ENCODE data around the gene LEFTY1.

The LEFTY1 gene

DNA sequence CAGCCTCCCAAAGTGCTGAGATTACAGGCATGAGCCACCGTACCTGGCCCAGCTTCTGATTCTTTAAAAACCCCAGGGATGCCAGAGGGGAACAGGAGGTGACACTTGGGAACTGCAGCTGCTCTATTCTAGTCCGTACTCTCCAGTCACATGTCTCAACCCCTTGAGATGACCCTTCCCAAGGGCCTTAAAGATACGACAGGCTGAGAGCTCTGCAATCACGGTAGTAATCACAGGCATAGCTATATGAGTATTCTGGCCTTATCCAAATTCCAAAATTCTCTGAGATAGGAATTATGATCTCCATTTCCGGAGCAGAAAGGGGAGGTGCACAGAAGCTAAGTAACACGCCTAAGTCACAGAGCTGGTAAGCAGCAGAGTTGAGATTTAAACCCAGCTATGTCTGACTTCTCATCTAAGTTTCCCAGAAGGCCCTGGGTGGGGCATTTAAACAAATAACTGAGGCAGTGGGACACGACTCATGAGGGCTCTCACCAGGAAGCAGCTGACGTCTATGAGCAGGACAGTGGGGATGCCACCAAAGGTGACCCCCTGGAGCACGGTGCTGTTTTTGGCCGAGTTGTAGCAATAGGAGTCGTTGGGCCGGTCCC, 11.9 kb downstream of the LEFTY1 start:
- no peak for FAIRE-seq
- DNase-seq (ENCODE audit: extremely low spot score, insufficient read length, low read depth): no peak

DNA sequence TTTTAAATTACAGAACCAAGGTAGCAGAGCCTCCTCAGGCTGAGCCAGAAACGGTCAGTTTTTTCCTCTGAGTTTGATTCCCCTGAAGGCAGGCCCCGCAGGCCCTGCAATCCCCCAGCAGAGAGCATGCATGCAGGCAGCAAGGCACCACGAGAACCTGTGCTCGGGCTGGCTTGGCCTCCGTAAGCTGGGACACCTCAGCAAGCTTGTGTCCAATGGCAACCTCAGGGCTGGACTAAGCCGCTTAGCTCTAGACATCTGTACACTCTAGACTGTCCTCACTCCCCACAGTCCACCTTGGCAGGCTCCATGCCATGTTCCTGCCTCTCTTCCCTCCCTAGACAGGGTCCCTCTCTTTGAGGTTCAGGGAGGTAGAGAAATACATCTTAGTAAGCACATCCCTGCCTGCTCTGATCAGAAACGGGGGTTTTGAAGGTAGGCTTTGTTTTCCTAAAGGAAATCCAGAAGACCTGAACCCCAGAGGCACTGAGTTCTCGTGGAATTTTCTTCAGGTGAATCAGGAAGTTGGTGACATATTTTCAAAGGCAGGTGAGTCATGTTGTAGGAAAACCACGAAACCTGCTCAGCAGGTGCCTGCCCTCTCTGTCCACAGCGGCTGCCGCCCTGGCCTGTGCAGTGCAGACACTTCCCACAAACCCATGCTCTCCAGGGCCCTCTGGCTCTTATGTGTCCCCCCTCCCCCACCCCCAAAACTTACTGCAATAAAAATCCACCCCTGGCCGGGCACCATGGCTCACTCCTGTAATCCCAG, 13.7 kb downstream of the LEFTY1 start:
- no peak for FAIRE-seq
- DNase-seq (ENCODE audit: extremely low spot score, insufficient read length, low read depth): no peak

DNA sequence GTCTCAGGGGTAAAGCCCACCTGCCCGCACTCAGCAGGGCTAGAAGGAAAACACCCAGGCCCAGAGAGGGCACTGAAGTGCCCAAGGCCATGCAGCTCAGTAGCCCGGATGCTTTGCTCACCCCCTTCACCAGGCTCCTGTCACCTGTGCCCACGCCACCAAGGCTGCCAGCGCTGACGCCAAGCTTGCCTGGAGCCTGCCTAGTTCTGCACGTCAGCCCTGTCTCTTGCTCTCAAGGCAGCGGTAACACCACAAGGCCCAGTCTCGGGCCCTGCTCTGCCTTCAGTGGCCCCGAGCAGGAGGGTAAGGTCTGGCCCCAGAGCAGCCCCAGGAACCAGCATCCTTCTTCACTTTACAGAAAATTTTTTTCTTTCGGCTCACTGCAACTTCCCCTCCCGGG, 14.5 kb downstream of the LEFTY1 start:
- DNase-seq (ENCODE audit: extremely low spot score, insufficient read length, low read depth): no peak
- no peak for FAIRE-seq

DNA sequence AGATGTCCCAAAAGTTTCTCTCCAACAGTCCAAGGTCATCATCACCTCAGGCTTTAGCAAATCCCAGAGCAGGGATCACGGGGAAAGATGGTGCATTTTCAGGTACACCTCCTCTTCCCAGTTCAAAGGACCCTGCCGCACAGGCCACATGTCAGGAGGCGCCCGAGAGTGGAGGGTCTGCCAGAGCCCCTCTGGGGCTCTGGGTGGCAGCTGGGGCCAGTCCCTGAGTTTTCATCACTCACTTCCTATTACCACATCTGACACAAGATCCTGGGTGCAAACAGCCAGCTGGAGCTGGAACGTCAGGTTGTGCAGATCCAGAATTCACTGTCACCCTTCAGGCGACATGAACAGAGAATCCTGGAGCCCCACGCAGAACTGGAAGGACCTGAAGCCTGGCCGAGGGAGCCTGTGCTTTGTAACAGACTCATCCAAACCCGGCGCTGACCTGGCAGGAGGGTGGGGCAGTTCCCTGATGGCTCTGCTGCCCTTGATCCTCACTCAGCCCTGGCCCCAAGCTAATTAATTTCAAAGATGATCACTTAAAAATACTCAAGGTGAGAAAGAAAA, 15.6 kb downstream of the LEFTY1 start:
- DNase-seq (ENCODE audit: extremely low spot score, insufficient read length, low read depth): no peak
- FAIRE-seq: no peak

DNA sequence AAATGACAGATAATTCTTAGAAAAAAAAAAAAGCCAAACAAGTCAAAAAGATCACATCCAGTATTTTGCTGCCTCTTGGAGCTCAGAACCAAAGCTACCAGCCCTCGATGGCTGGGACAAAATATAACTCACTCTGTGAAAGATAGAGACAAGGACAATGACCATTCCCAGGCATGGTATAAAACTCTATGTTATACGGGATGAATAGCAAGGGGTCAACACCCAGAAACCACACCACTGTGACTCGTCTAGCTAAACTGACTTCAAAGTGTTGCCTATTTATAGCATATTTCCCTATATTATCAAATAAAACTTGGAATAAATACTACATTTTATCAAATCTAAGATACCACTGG, 16.9 kb downstream of the LEFTY1 start:
- no peak for FAIRE-seq
- DNase-seq (ENCODE audit: extremely low spot score, insufficient read length, low read depth): no peak

DNA sequence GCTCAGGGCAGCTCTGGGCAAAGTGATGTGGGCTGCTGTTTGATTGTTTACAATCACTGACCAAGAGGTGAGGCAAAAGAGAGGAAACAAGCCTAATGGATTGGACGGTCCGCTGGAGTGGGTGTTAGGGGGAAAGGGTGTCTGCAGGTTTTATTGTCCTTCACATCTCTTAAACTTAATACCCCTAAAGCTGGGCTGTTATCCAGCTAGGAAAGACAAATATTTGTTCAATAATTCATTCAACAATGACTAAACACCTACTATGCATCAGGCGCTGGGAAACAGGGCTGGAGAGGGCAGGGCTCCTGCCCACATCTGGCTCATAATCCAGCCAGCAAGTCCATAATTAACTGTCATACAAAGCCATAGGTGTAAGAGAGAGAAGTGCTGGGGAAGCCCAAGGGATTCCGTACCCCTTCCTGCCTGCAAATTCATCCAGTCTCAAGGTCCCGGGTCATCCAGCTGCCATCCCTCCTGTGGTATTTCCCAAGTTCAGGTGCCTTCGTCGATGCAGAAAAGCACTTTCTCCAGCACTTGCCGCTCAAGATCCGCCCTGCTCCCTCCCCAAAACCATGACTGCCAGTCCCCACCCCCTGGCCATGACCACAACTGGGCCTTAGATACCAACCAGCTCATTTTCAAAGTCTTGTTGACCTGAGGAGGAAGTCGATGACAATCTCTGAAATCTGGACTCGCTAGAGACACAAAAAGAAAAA, 17.4 kb downstream of the LEFTY1 start:
- DNase-seq (ENCODE audit: extremely low spot score, insufficient read length, low read depth): no peak
- no peak for FAIRE-seq

DNA sequence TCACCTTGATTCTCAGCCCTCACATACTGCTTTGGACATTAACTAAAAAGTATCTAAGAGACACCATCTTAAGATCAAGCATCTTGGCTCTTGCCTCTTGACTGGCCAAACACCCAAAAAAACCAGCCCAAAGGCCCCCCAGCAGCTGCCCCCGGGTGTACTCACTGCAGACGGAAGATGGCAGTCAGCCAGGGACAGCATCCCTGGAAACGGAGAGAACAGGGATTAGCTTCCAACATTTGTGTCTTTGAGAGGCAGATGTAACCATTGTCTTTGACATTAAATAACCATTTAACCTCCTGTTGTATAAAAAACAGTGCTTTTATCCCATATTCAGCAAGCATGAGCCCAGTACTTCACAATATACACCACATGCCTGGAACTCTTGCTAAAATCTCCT, 18.0 kb downstream of the LEFTY1 start:
- no peak for DNase-seq (ENCODE audit: extremely low spot score, insufficient read length, low read depth)
- no peak for FAIRE-seq

DNA sequence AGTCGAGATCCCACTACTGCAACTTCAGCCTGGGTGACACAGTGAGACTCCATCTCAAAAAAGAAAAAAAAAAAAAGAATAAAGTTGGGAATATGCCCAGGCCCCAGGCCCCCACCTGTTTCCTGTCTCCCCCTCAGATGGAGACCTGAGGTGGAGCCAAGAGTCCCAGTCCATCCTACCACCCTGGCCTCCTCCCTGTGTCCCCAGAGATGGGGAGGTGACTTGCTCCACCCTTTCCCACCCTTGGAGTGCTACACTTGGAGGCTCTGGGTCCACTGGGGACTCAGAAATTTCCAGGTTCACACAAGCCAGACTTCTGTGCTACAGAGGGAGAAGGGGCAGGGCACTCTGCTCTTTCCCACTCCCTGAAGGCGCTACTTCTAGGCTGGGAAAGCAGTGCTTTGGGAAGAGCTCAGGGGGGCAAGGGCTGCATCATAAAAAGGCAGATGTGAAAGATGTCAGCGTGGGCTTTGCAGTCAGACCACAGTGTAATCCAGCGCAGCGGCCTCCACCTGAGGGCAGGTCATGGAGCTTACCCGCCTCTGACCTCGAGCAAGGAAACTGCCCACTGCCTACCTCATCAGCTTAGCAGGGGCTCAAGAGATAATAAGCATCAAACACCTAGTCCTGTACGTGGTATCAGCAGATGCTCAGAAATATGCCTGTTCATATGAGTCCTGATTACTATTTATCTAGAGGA, 20.2 kb downstream of the LEFTY1 start:
- DNase-seq (ENCODE audit: extremely low spot score, insufficient read length, low read depth) (no peak), FAIRE-seq (no peak)

DNA sequence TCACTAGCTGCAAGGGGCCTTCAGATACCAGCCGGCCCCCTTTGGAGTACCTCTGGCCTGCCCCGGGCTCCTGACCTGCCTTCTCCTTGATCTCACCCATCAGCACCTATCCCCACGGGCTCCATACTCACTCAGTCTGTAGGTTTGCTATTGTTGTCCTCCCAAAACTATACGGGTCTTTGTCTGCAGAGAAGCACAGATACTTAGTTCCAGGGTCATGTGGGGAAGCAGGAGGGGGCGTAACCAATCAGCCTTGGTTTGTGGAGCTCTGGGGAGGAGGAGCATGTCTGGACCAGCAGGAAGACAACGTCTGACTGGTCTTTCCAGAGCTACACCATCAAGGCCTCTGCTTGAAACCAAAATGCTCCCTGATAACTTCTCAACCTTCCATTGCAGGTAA, 22.0 kb downstream of the LEFTY1 start:
- no peak for FAIRE-seq
- DNase-seq (ENCODE audit: extremely low spot score, insufficient read length, low read depth): no peak

DNA sequence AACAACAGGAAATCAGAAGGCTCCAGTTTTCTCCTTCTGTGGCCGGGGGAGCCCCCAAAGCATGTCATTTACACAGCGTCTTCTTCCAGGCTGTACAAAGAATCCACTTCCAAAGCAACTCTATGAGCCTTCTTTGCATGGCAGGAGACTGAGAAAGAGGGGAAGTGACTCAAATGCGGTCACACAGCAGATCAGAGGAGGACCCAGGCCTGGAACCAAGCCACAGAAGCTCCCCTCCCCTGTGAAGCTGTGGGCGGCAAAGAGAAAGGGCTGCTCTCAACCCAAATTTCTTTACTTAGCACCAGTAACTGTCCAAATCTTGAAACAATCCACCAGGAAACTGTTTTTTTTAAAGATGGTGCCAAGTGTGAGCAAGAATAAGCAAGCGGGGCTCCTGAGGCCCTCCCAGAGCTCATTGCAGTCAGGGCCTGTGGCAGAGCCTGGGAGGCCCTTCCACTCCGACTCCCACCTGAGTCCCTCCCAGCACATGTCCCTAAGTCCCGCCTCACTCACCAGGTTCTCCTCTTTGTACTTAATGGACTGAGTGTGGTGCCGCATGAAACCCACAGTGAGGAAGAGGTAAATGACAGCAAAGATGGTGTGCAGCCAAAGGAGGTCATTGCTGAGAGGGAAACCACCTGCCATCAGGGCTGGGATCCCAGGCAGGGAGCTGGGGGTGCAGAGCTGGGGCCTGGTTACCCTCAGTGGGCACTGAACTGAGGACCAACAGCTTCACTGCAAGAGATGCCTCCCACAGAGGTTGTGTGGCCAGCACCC, 22.7 kb downstream of the LEFTY1 start:
- FAIRE-seq (no peak), DNase-seq (ENCODE audit: extremely low spot score, insufficient read length, low read depth) (no peak)

DNA sequence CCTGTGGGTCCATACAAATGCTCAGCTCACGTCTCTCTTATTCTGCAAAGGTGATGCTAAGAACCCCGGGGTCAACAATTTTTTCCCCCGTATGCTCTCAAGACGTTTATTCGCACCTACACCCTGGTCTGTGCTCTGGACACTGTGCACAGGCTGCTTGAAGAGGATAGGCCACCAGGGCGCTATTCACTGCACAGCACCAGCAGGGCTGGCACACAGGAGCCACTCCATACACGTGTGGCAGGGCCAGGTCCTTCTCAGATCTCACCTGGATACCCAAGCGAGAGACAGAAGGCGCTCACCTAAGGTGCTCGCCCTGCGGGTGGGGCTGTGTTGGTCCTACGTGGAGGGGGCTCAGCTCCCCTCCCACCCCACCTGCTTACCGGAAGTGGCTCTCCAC, 23.4 kb downstream of the LEFTY1 start:
- DNase-seq (ENCODE audit: extremely low spot score, insufficient read length, low read depth): no peak
- no peak for FAIRE-seq

DNA sequence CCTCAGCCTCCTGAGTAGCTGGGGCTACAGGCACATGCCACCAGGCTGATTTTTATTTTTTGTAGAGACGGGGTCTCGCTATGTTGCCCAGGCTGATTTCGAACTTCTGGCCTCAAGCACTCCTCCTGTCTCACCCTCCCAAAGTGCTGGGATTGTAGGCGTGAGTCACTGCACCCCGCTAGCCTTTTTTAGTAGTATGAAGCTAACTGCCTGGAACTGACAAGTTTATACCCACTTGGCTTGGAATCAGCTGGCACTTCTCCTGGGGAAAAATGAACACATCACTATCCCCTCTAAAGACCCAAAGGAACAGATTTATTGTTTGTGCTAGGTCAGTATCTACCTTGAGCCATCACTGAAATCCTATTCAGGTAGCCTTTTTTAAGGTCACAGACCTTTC, 25.8 kb downstream of the LEFTY1 start:
- no peak for DNase-seq (ENCODE audit: extremely low spot score, insufficient read length, low read depth)
- FAIRE-seq: no peak

DNA sequence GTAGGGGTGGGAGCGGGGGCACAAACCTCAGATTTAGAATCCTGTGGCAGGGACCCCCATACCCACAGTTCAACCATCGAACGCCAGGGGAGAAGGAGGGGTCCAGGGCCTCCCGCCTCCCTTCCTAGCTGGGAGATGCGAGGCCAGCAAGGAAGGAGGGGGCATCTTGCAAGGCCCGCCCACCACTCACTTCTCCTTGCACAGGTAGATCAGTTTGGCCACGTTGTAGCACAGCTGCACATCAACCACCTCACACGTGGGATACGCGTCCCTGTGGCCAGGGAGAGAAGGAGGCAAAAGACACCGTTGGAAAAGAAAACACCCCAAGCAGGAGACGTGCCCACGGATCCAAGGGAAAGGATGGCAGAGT, 26.4 kb downstream of the LEFTY1 start:
- DNase-seq (ENCODE audit: extremely low spot score, insufficient read length, low read depth) (no peak), FAIRE-seq (no peak)

DNA sequence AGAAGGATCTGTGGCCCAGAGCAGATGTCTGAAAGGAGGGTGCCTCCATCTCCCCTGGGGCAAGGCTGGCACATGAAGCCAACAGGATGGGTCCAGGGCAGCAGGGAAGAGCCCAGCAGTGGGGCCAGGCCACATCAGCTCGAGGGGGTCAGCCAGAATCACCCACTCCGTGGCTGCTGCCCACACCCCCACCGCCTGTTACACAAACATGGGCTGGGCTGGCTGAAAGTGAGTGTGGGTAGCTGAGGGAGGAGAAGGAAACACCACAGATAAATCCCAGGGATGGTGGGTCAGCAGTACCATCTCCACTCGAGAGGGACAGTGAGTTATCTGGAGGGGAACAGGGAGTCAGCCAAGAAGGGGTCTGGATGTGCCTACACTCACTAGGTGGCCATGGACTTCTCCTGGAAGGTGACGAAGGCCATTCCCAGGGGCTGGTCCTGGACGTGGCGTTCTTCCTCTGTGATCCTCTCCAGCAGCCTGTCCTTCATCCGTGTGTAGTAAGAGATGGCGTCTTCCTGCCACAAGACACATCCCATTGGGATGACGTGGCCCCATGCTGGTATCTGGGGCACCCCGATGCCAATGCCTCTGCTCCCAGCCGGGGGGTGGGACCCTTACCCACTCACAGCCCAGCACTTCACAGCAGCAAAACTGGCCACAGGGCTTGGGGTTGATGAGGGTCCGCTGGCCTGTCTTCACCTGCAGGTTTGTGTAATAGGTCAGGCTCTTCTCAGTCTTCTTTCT, 26.9 kb downstream of the LEFTY1 start:
- FAIRE-seq: no peak

DNA sequence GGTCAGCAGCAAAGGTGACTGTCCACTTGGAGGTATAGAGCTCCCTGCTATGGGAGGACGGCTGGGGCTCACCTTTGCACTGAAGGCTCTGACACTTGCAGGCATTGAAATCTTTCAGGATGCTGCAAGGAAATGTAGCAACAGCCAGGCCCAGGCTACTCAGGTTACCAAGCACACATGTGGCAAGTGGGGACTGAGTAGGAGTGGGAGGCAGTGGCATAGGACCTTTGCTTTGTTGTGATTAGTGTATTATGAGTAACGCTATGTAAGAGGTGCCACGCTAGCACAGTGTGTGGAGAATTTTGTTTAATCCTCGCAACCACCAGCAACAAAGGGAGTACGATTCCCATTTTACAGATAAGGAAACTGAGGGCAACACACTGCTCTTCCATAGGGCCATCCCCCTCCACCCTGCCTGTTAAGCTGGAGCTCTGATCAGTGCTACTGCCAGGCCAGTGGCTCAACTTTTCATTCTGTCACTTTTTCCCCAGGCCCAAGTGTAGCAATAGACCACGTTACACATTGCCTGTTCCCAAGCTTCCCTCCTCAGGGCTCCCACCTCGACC, 28.0 kb downstream of the LEFTY1 start:
- no peak for FAIRE-seq
- no peak for DNase-seq (ENCODE audit: extremely low spot score, insufficient read length, low read depth)

More for the DNA sequence above, 26.9 kb downstream of the LEFTY1 start:
- no peak for DNase-seq (ENCODE audit: extremely low spot score, insufficient read length, low read depth)

DNA sequence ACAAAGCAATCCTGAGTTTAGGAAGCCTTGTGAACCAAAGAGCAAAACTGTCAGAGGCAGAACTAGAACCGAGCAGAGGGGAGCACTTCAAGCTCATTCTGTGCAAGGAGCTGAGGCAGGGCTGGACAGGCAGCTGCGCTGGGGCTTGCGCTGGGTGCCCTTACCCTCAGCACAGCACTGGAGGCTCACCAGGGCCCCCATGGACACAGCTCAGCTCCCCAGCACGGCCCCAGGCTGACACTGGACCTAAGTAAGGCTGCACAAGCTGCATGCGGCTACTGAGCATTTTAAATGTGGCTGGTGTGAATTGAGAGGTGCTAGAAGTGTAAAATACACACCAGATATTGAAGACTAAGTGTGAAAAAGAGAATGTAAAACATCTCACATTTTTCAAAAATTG, 28.8 kb downstream of the LEFTY1 start:
- DNase-seq (ENCODE audit: extremely low spot score, insufficient read length, low read depth) (no peak), FAIRE-seq (no peak)

DNA sequence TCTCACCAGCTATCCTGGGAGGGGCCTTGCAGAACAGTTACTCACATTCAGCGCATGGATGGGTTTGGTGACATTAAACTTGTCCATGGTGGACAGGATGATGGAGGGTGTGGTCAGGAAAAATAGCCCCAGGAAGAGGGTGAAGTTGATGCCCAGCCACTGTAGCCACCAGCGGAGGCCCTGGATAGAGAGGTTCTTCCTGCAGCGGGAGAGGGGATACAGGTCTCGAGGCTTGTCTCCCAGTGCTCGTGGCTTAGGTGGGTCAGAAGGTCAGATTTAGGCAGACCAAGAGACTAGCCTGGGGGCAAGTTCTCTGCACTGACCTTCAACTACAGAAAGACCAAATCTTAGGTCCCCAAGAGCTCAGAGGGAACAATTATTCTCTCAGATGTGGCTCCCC, 29.8 kb downstream of the LEFTY1 start:
- FAIRE-seq (no peak), DNase-seq (ENCODE audit: extremely low spot score, insufficient read length, low read depth) (no peak)

DNA sequence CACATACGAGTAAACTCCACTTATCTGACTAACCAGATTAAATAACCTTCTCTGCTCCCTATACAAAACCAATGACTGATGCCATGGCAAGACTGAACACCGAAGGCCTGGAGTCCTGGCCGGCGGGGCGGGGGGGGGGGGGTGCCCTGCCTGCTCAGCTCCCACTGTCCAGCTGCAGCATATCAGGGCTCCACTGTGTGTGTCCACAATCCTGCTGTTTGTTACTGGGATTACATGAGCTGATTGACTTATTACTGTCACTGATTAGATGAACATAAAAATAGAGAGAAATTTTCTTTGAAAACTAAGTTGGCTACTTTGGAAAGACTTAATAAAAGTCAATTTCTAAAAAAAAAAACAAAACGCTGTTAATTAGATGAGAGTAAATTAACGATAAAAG, 31.7 kb downstream of the LEFTY1 start:
- no peak for DNase-seq (ENCODE audit: extremely low spot score, insufficient read length, low read depth)
- FAIRE-seq: no peak

Measured in GM18507 (cell line).